ENCODE results near the gene NDRG4. TPM values are rescaled to one million over a fixed set of nuclear protein-coding genes. Genes with fewer than 3 reads are reported as not detected.

Gene NDRG4
- total RNA-seq, 4 donors from 2014 or later, result 0.60 to 64.7 (median 4.4) TPM

DNA sequence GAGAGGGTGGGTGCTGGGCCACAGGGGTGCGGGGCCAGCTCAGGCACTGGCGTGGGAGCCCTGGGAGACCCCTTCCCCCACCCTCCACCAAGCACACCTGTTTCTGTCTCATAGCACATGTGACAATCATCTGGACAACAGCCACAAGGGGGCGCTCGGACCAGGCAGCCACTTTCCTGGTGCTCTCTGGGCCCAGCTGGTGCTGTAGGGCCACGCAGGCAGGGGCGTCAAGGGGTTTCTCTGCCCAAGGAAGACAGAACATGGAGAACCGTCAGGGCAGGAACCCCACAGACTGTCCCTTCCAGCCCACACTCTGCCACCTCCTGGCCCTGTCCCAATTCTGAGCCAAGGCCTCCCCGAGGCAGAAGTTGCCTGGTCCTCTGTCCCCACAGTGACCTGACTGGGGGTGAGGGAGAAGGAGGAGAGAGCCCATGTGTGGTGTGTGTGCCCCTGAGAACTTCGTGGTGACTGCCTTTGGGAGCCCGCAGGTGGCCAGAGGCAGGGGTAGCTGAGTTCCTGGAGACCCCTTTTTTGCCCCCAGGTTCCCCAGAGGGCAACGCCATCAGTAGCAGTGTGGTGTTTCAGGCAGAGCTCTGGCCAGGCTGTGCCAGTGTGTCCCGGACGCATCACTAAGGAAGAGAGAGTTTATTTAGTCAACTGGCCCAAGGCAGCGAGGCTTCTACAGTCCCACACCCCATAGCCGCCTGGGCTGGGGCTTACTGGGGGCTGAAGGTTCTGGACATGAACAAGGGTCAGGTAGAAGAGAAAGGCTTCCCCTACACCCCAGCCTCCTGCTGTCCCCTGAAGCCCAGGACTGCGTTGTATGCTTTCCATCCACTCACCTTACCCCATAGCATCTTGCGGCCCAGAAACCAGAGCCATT lies 12.2 kb downstream of the NDRG4 start:
- in situ Hi-C loops (cut with MboI; ENCODE audit: low pct_ligation_motif_present in 1 of 4, low pct_unique_long_range_greater_than_20kb in 1 of 4, low sequenced_read_pairs in 3 of 4) (no loop called here), intact Hi-C loops (cut with DNase I; ENCODE audit: low total_unique reads) (no loop called here)
- Histone ChIP-seq H3K9me3 (no peaks in the 10 kb centered on the region), H3K27me3 (peaks cover 9% of the 10 kb centered on the region), H3K4me3 (no peak overlapping the region), H3K36me3 (peaks cover 0 to under 1% (median 0%) of the 10 kb centered on the region in 4 donors), H3K4me1 (peaks cover 0 to 23% (median 19%) of the 10 kb centered on the region in 4 donors), H3K27ac (no peak overlapping the region)
- WGBS, 2 donors (ENCODE audit: low coverage in 1 of 2), result 57% methylated on average over 17 of the region's 17 CpGs; no CpG with 5 or more reads in 1 of the 2 donors
- peak; percentile 64 to 78 (median 74) for TF ChIP-seq CTCF (IDR thresholded peaks at IDR 0.05)
- no peak for TF ChIP-seq EP300 (IDR thresholded peaks at IDR 0.05; ENCODE audit: low read depth)
- peak; percentile 83 for DNase-seq

DNA sequence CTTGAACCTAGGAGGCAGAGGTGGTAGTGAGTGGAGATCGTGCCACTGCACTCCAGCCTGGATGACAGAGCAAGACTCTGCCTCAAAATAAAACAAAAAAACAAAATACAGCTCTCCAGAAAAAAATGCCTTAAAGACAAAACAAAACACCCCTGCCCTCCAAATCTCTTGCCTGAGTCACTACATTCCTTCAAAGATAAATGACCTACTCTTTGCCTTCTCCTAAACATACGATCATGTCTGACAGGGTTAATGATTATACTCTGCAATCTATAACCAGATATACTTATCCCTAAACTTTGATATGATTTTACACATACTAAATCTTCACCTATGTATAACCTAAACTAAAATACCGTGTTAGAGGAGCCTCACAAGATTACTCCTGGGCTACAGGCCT lies 13.9 kb downstream of the NDRG4 start:
- Histone ChIP-seq H3K9me3 (no peaks in the 10 kb centered on the region), H3K36me3 (peaks cover 0 to 9% (median 2%) of the 10 kb centered on the region in 4 donors), H3K27ac (no peak overlapping the region), H3K27me3 (no peaks in the 10 kb centered on the region), H3K4me3 (no peak overlapping the region), H3K4me1 (peaks cover 0 to 26% (median 19%) of the 10 kb centered on the region in 4 donors)
- intact Hi-C loops (cut with DNase I; ENCODE audit: low total_unique reads), result no loop called here
- TF ChIP-seq POLR2A (IDR thresholded peaks at IDR 0.05) (no peak), POLR2AphosphoS5 (IDR thresholded peaks at IDR 0.05) (no peak), CTCF (IDR thresholded peaks at IDR 0.05) (no peak), EP300 (IDR thresholded peaks at IDR 0.05; ENCODE audit: low read depth) (no peak)
- no peak for DNase-seq
- 78 to 80% methylated on average over 2 to 3 of the region's 3 CpGs for WGBS, 2 donors (ENCODE audit: low coverage in 1 of 2)
- in situ Hi-C loops (cut with MboI; ENCODE audit: low pct_ligation_motif_present in 1 of 4, low pct_unique_long_range_greater_than_20kb in 1 of 4, low sequenced_read_pairs in 3 of 4), result no loop called here

DNA sequence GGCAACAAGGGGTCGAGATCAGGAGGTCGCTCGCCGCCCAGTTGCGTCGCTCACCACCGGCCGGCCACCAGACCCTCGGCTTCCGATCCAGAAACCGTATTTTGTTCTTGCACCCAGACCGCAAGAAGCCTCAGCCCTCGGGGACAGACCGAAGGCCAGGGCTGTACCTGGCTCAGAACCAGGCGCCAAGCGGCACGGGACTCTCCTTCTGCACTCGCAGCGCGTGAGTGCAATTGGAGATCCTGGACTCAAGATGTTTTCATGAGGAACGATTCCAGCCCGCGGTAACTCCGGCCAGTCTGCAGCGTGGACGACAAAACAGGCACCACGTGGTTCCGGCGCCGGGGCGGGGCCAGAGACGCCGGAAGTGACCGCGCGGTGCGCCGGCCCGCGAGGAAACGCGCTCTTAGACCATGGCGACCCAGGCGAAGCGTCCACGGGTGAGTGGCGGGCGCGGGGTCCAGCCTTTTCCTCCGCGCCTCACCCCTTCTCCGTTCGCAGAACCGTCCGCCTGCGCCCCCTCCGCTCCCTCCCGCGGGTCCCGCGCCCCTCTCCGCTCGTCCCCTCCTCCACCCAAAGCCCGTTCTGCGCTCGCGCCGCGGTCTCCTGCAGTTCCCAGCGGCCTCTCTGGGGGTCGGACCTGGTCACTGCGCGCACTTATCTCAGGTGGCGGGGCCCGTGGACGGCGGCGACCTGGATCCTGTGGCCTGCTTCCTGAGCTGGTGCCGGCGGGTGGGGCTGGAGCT lies 15.4 kb downstream of the NDRG4 start, which contains the start of gene SETD6:
Gene SETD6 (plus strand): TSS at position 393 of the 746 bp plus-strand sequence. CDS start 21 bp downstream, at position 414.
- no peaks in the 10 kb centered on the region for H3K27me3 ChIP-seq
- no peaks in the 10 kb centered on the region for H3K9me3 ChIP-seq
- WGBS, 2 donors (ENCODE audit: low coverage in 1 of 2), result 3% methylated on average over 53 of the region's 80 CpGs; no CpG with 5 or more reads in 1 of the 2 donors
- peaks cover 0 to 22% (median 9%) of the 10 kb centered on the region in 4 donors for H3K36me3 ChIP-seq
- intact Hi-C loops (cut with DNase I; ENCODE audit: low total_unique reads), result no loop called here
- peaks cover 0 to 26% (median 19%) of the 10 kb centered on the region in 4 donors for H3K4me1 ChIP-seq
- DNase-seq, result peak; percentile 90
- peak within 1 kb of the TSS; percentile 56 to 91 (median 76) for H3K4me3 ChIP-seq
- no peak for TF ChIP-seq EP300 (IDR thresholded peaks at IDR 0.05; ENCODE audit: low read depth)
- peak in 4 of 5 experiments; percentile 26 to 75 (median 44) for TF ChIP-seq CTCF (IDR thresholded peaks at IDR 0.05)
- TF ChIP-seq POLR2AphosphoS5 (IDR thresholded peaks at IDR 0.05), result peak; percentile 35 to 57 (median 51)
- TF ChIP-seq POLR2A (IDR thresholded peaks at IDR 0.05), result peak; percentile 54
- peak within 1 kb of the TSS; percentile 83 to 96 (median 89) for H3K27ac ChIP-seq
- in situ Hi-C loops (cut with MboI; ENCODE audit: low pct_ligation_motif_present in 1 of 4, low pct_unique_long_range_greater_than_20kb in 1 of 4, low sequenced_read_pairs in 3 of 4), result no loop called here

Measured in transverse colon (tissue), 4 donors.